Thyroid gland (tissue), 4 donors: ENCODE measurements around the gene PAX7. TPM values are rescaled to one million over a fixed set of nuclear protein-coding genes. Genes with fewer than 3 reads are reported as not detected.

Experiments
- DNase-seq, 2 donors: peaks; one replicate each; pipeline ENCODE4 v3.0.0-alpha.2; 2019
- H3K27ac ChIP-seq, 3 donors: fragments of 200-600 bp; sonication (generic); 1 replicate in 2 of 3; 2 replicates in 1 of 3; pipeline ENCODE4 v1.5.1; 2016 to 2019; ENCODE audit warnings: mild to moderate bottlenecking in 1 of 3, moderate library complexity in 1 of 3
- H3K27me3 ChIP-seq: fragments of 200-600 bp; sonication (generic); one replicate; pipeline ENCODE4 v1.5.1; 2019
- H3K36me3 ChIP-seq, 2 donors: fragments of 200-600 bp; sonication (generic); one replicate each; pipeline ENCODE4 v1.5.1; 2016 to 2019
- H3K4me1 ChIP-seq, 2 donors: fragments of 200-600 bp; sonication (generic); one replicate each; pipeline ENCODE4 v1.5.1; 2017 to 2019
- H3K4me3 ChIP-seq, 3 donors: fragments of 200-600 bp; sonication (generic); replicated peaks in 1 of 3; 1 replicate in 2 of 3; 2 replicates in 1 of 3; pipeline ENCODE4 v1.5.1; 2016; ENCODE audit warnings: mild to moderate bottlenecking in 1 of 3
- H3K9me3 ChIP-seq: fragments of 200-600 bp; sonication (generic); one replicate; pipeline ENCODE4 v1.5.1; 2017
- POLR2A ChIP-seq, 2 donors: fragments of 450-650 bp; IDR thresholded peaks; one replicate each; pipeline ENCODE4 v1.6.1; 2017; ENCODE audit warnings: antibody characterized with exemption in 2 of 2, mild to moderate bottlenecking in 2 of 2, moderate library complexity in 1 of 2
- WGBS, 2 donors: methylation state at CpG; one replicate each; pipeline ENCODE4 v1.1.5; 2017; 5-methylcytosine and 5-hydroxymethylcytosine counted together
- intact Hi-C: fragments of 100-400 bp; cut with DNase I; formaldehyde crosslinking; loops from one replicate; pipeline ENCODE4 v1.15.1; 2023
- total RNA-seq, 4 donors: library from RNA; depleted of rRNA; stranded (reverse); fragments of >200 nt; gene quantifications; one replicate each; pipeline ENCODE4 v1.2.3, GENCODE V29; 2016
- TF ChIP-seq, protein P1 (sequence below), 6 experiments: fragments of 200-600 bp in 3 of 6; fragments of 450-650 bp in 3 of 6; sonication (generic) in 3 of 6; IDR thresholded peaks; one replicate each; pipeline ENCODE4 v1.5.1; 2016 to 2019; ENCODE audit warnings: antibody characterized with exemption in 6 of 6, mild to moderate bottlenecking in 2 of 6, inconsistent platforms in 1 of 6, moderate library complexity in 1 of 6

The PAX7 gene
- total RNA-seq, 4 donors from 2014 or later, result 0.78 TPM; not detected in 3

DNA sequence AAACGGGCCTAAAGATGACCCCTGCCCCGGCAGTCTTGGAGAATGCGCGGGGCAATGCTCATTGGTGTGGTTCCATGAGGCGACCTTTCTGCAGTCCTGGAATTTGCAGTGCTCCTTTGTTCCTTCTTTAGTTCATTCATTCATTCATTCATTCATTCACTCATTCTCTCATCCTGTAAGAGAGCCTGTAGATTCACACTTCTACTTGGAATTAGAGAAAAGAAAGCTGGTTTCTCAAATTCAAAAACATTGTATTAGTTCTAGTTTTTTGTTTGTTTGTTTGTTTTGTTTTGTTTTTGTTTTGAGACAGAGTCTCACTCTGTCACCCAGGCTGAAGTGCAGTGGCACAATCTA, 31.6 kb downstream of the PAX7 start:
- no peak for TF ChIP-seq POLR2A (IDR thresholded peaks at IDR 0.05)
- TF ChIP-seq, protein P1, sequence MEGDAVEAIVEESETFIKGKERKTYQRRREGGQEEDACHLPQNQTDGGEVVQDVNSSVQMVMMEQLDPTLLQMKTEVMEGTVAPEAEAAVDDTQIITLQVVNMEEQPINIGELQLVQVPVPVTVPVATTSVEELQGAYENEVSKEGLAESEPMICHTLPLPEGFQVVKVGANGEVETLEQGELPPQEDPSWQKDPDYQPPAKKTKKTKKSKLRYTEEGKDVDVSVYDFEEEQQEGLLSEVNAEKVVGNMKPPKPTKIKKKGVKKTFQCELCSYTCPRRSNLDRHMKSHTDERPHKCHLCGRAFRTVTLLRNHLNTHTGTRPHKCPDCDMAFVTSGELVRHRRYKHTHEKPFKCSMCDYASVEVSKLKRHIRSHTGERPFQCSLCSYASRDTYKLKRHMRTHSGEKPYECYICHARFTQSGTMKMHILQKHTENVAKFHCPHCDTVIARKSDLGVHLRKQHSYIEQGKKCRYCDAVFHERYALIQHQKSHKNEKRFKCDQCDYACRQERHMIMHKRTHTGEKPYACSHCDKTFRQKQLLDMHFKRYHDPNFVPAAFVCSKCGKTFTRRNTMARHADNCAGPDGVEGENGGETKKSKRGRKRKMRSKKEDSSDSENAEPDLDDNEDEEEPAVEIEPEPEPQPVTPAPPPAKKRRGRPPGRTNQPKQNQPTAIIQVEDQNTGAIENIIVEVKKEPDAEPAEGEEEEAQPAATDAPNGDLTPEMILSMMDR (IDR thresholded peaks at IDR 0.05), result no peak
- Histone ChIP-seq H3K27ac (no peak overlapping the region), H3K4me3 (no peak overlapping the region), H3K36me3 (no peaks in the 10 kb centered on the region), H3K4me1 (peaks cover 0 to 6% of the 10 kb centered on the region in 2 donors), H3K9me3 (no peaks in the 10 kb centered on the region), H3K27me3 (no peaks in the 10 kb centered on the region)
- no peak for DNase-seq
- intact Hi-C loops, result no loop called here
- WGBS, 2 donors, result 57 to 63% methylated on average over 5 of the region's 5 CpGs

DNA sequence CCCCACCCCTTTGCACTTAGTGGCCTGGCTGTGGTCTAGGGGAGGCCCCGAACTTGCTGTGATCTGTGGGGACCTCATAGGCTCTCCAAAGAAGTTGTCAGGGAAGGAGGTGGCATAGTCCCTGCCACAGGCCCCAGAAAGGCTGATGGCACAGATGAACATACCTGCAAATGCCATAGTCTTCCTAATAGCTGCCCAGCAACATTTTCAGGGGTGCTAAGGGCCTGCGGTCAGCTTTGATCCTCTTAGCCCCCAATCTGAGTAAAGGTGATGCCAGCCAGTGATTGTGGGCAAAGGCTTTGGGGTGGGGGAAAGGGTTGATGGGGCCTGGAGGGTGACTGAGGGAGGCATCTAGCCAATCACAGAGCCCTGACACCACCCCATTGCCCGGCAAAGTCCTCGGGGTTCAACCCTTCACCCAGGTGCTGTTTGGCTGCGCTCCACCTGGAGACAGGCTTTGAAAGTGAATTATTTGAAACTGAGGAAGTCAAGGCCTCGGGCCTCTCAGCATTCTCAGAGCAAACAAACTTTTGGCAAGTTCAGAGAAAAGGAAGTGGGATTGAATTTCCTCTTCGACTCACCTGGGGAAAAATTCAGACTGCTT, 35.8 kb downstream of the PAX7 start:
- H3K9me3 ChIP-seq, result no peaks in the 10 kb centered on the region
- DNase-seq, result no peak
- H3K4me3 ChIP-seq, result no peak overlapping the region
- H3K27ac ChIP-seq, result no peak overlapping the region
- WGBS, 2 donors, result 42 to 55% methylated on average over 7 of the region's 7 CpGs
- intact Hi-C loops, result no loop called here
- no peaks in the 10 kb centered on the region for H3K27me3 ChIP-seq
- TF ChIP-seq, protein P1 (IDR thresholded peaks at IDR 0.05), result no peak
- TF ChIP-seq POLR2A (IDR thresholded peaks at IDR 0.05), result no peak
- H3K4me1 ChIP-seq, result peaks cover 0 to 6% of the 10 kb centered on the region in 2 donors
- no peaks in the 10 kb centered on the region for H3K36me3 ChIP-seq

DNA sequence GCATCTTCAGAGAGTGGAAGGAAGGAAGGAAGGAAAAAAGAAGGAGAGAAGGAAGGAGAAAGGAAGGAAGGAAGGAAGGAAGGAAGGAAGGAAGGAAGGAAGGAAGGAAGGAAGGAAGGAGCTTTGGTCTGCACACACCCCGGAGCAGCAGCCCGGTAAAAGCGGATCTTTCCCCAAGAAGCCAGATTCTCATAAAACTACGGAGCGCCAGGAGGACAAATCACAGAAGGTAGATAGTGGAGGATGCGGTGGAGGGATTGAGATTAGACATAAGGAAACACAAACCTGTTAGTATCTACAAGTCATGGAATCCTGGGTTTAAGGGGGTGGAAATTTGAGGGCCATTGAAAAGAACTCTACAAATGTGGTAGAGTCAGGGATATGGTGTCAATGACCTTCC, 36.7 kb downstream of the PAX7 start:
- Histone ChIP-seq H3K4me1 (no peaks in the 10 kb centered on the region), H3K4me3 (no peak overlapping the region), H3K27me3 (no peaks in the 10 kb centered on the region), H3K36me3 (no peaks in the 10 kb centered on the region), H3K9me3 (no peaks in the 10 kb centered on the region), H3K27ac (no peak overlapping the region)
- WGBS, 2 donors, result 88 to 90% methylated on average over 6 of the region's 6 CpGs
- DNase-seq, result no peak
- intact Hi-C loops, result no loop called here
- TF ChIP-seq, protein P1 (IDR thresholded peaks at IDR 0.05), result no peak
- no peak for TF ChIP-seq POLR2A (IDR thresholded peaks at IDR 0.05)

DNA sequence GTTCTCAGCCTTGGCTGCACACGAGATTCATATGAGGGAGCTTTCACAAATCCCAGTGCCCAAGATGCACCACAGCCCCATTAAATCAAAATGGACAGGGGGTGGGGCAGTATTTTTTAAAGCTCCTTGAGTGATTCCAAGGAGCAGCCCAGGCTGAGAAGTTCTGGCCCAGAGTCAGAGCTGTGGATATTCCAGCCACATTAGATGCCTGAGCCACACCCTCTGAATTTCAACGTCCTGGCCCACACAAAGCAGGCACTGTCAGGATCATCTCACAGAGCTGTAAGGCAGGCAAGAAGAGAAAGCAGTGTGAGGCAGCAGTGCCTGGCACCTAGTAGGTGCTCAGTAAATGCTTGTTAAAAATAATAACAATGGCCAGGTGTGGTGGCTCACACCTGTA, 37.4 kb downstream of the PAX7 start:
- no peak overlapping the region for H3K4me3 ChIP-seq
- H3K27me3 ChIP-seq, result no peaks in the 10 kb centered on the region
- DNase-seq, result no peak
- H3K36me3 ChIP-seq, result no peaks in the 10 kb centered on the region
- 41 to 73% methylated on average over 2 of the region's 2 CpGs for WGBS, 2 donors
- no peak overlapping the region for H3K27ac ChIP-seq
- no peaks in the 10 kb centered on the region for H3K9me3 ChIP-seq
- H3K4me1 ChIP-seq, result no peaks in the 10 kb centered on the region
- intact Hi-C loops, result no loop called here
- TF ChIP-seq, protein P1 (IDR thresholded peaks at IDR 0.05), result no peak
- TF ChIP-seq POLR2A (IDR thresholded peaks at IDR 0.05), result no peak

DNA sequence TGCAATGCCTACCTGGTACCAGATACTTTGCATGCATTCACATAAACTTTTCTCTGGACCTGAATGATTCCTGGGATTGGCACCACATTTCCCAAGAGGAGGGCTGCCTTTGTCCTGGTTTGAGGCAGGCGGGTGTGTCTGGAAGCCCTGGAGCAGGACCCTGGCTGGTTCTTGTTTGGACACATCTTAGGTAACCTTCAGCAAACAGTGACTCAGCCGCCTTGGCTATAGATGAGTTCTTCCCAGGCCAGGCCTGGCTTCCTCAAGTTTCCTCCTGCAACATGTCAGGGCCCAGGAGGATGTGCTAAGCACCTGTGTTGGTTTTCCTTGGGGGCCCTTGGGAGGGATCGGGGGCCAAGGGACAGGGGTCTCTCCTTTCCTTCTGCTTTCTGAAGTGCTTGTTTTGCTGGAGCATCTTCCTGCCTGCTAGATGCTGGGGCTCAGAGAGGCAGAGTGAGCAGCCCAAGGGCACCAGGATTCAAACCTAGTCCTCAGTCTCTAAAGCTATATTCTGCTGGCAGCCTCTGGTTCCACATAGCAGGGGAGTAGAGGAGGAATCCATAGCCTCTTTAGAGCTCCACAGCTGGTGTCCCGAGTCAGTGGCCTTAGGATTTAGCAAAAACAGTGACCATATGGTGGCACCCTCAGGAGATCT, 38.2 kb downstream of the PAX7 start:
- H3K27ac ChIP-seq, result no peak overlapping the region
- no peaks in the 10 kb centered on the region for H3K27me3 ChIP-seq
- H3K36me3 ChIP-seq, result no peaks in the 10 kb centered on the region
- 86 to 87% methylated on average over 3 to 4 of the region's 4 CpGs for WGBS, 2 donors
- no peaks in the 10 kb centered on the region for H3K4me1 ChIP-seq
- H3K9me3 ChIP-seq, result no peaks in the 10 kb centered on the region
- TF ChIP-seq, protein P1 (IDR thresholded peaks at IDR 0.05), result no peak
- TF ChIP-seq POLR2A (IDR thresholded peaks at IDR 0.05), result no peak
- intact Hi-C loops, result no loop called here
- no peak overlapping the region for H3K4me3 ChIP-seq
- no peak for DNase-seq
